Measurements from ENCODE around the gene TENT5D. TPM values are rescaled to one million over a fixed set of nuclear protein-coding genes. Genes with fewer than 3 reads are reported as not detected.
"Not testable (repeated sequence)": the region's sequence is repeated elsewhere in the genome, so short reads cannot be mapped to it uniquely, and the experiment has no call there.

Gene TENT5D
- not detected for total RNA-seq (2021; ENCODE audit: unreplicated experiment)
- polyA plus RNA-seq (2012; ENCODE audit: insufficient read length) = not detected
- Bru-seq, nascent RNA = not detected
- BruChase-seq, experiment 1, labeled RNA remaining after a 2-hour chase = not detected
- percentile 1 among the genes with signal in this experiment for BruChase-seq, experiment 2, labeled RNA remaining after a 6-hour chase
- long read RNA-seq = 0 reads

DNA sequence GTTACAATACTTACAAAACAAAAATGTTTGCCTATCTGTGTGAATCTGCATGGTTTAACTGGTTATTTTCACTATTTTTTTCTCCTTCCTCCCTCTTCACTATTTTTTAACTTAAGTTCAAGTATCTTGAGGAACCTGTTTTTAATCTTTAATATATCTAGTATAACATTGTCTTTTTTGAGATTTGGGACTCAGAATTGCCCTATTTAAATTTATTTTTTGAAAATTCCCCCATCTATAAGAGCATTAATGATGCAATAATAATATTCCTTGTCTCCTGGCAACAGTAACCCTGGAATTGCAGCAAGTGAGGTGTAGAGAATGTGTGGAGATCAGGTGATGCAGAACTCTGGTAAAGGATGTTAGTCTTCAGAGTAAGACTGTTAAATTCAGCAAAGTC, at the start of gene TENT5D:
TSS of gene TENT5D (plus strand) at position 301 of the 400 bp plus-strand sequence. CDS start 22,093 bp downstream, outside the sequence.
- Histone ChIP-seq H3K4me1 (ENCODE audit: control insufficient read depth, insufficient read depth, low read length) (no peaks in the 10 kb centered on the region), H3K36me3 (ENCODE audit: control insufficient read depth, insufficient read depth, low read length) (no peaks in the 10 kb centered on the region), H3K9me3 (ENCODE audit: control insufficient read depth, insufficient read depth, low read depth, low read length) (no peaks in the 10 kb centered on the region), H3K27ac (ENCODE audit: low read length) (no peak within 1 kb of the TSS), H3K4me3 (ENCODE audit: low read depth in 2 of 2, low read length in 2 of 2) (no peak within 1 kb of the TSS), H3K27me3 (ENCODE audit: control insufficient read depth, insufficient read depth, low read length) (no peaks in the 10 kb centered on the region)
- ChIA-PET CTCF (no interaction called here), POLR2A (no interaction called here)
- DNase-seq (ENCODE audit: low read depth, low spot score) = no peak
- intact Hi-C loops (cut with micrococcal nuclease; ENCODE audit: unreplicated experiment) (no loop called here), in situ Hi-C loops (cut with HindIII; ENCODE audit: low pct_unique_long_range_greater_than_20kb, low sequenced_read_pairs) (no loop called here)
- TF ChIP-seq SIN3A (IDR thresholded peaks at IDR 0.05; ENCODE audit: borderline replicate concordance, insufficient read depth, low read depth, low read length) (no peak), TCF7L2 (IDR thresholded peaks at IDR 0.05; ENCODE audit: low read depth, low read length) (no peak), CTCF (IDR thresholded peaks at IDR 0.05) (no peak), POLR2AphosphoS5 (IDR thresholded peaks at IDR 0.05; ENCODE audit: low read depth, low read length) (no peak)
- TF ChIP-seq, protein P1, sequence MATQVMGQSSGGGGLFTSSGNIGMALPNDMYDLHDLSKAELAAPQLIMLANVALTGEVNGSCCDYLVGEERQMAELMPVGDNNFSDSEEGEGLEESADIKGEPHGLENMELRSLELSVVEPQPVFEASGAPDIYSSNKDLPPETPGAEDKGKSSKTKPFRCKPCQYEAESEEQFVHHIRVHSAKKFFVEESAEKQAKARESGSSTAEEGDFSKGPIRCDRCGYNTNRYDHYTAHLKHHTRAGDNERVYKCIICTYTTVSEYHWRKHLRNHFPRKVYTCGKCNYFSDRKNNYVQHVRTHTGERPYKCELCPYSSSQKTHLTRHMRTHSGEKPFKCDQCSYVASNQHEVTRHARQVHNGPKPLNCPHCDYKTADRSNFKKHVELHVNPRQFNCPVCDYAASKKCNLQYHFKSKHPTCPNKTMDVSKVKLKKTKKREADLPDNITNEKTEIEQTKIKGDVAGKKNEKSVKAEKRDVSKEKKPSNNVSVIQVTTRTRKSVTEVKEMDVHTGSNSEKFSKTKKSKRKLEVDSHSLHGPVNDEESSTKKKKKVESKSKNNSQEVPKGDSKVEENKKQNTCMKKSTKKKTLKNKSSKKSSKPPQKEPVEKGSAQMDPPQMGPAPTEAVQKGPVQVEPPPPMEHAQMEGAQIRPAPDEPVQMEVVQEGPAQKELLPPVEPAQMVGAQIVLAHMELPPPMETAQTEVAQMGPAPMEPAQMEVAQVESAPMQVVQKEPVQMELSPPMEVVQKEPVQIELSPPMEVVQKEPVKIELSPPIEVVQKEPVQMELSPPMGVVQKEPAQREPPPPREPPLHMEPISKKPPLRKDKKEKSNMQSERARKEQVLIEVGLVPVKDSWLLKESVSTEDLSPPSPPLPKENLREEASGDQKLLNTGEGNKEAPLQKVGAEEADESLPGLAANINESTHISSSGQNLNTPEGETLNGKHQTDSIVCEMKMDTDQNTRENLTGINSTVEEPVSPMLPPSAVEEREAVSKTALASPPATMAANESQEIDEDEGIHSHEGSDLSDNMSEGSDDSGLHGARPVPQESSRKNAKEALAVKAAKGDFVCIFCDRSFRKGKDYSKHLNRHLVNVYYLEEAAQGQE (IDR thresholded peaks at IDR 0.05; ENCODE audit: insufficient read depth in 1 of 2, low read depth in 2 of 2, low read length in 1 of 2) = no peak
- no peak for ATAC-seq
- BruUV-seq (replicated peaks) = no TSS peak

GRCh38 chrX:80385651-80386050, 34.6 kb upstream of the TENT5D start:
- H3K9me3 ChIP-seq (ENCODE audit: control insufficient read depth, insufficient read depth, low read depth, low read length); BruUV-seq (replicated peaks); POLR2A ChIA-PET; CTCF ChIA-PET; intact Hi-C loops (cut with micrococcal nuclease; ENCODE audit: unreplicated experiment); DNase-seq (ENCODE audit: low read depth, low spot score); H3K27ac ChIP-seq (ENCODE audit: low read length); H3K4me1 ChIP-seq (ENCODE audit: control insufficient read depth, insufficient read depth, low read length); H3K27me3 ChIP-seq (ENCODE audit: control insufficient read depth, insufficient read depth, low read length); in situ Hi-C loops (cut with HindIII; ENCODE audit: low pct_unique_long_range_greater_than_20kb, low sequenced_read_pairs); H3K36me3 ChIP-seq (ENCODE audit: control insufficient read depth, insufficient read depth, low read length); ATAC-seq; H3K4me3 ChIP-seq (ENCODE audit: low read depth in 2 of 2, low read length in 2 of 2): not testable (repeated sequence)

GRCh38 chrX:80388206-80388605, 32.0 kb upstream of the TENT5D start:
- H3K36me3 ChIP-seq (ENCODE audit: control insufficient read depth, insufficient read depth, low read length) = no peaks in the 10 kb centered on the region
- no peak for DNase-seq (ENCODE audit: low read depth, low spot score)

More at GRCh38 chrX:80388206-80388605, 32.0 kb upstream of the TENT5D start:
- no peak for ATAC-seq
- no peaks in the 10 kb centered on the region for H3K9me3 ChIP-seq (ENCODE audit: control insufficient read depth, insufficient read depth, low read depth, low read length)
- no peak overlapping the region for H3K27ac ChIP-seq (ENCODE audit: low read length)
- no peak for TF ChIP-seq POLR2AphosphoS5 (IDR thresholded peaks at IDR 0.05; ENCODE audit: low read depth, low read length)
- TF ChIP-seq TCF7L2 (IDR thresholded peaks at IDR 0.05; ENCODE audit: low read depth, low read length) = no peak
- TF ChIP-seq SIN3A (IDR thresholded peaks at IDR 0.05; ENCODE audit: borderline replicate concordance, insufficient read depth, low read depth, low read length) = no peak
- TF ChIP-seq, protein P1 (IDR thresholded peaks at IDR 0.05; ENCODE audit: insufficient read depth in 1 of 2, low read depth in 2 of 2, low read length in 1 of 2) = no peak
- no peak for TF ChIP-seq CTCF (IDR thresholded peaks at IDR 0.05)
- POLR2A ChIA-PET = no interaction called here
- intact Hi-C loops (cut with micrococcal nuclease; ENCODE audit: unreplicated experiment) (no loop called here), in situ Hi-C loops (cut with HindIII; ENCODE audit: low pct_unique_long_range_greater_than_20kb, low sequenced_read_pairs) (no loop called here)
- H3K4me3 ChIP-seq (ENCODE audit: low read depth in 2 of 2, low read length in 2 of 2) = no peak overlapping the region
- no TSS peak for BruUV-seq (replicated peaks)
- no peaks in the 10 kb centered on the region for H3K4me1 ChIP-seq (ENCODE audit: control insufficient read depth, insufficient read depth, low read length)
- H3K27me3 ChIP-seq (ENCODE audit: control insufficient read depth, insufficient read depth, low read length) = no peaks in the 10 kb centered on the region
- CTCF ChIA-PET = no interaction called here

Data from Panc1 (cell line).